ENCODE results near the gene ULK2. TPM values are rescaled to one million over a fixed set of nuclear protein-coding genes. Genes with fewer than 3 reads are reported as not detected.

ULK2 gene
- total RNA-seq, 1 experiment from 2014 or later = 12.7 TPM

- Histone ChIP-seq H3K79me2 (ENCODE audit: insufficient read depth, low read length) (no peaks in the 10 kb centered on the region), H4K20me1 (ENCODE audit: insufficient read depth) (no peaks in the 10 kb centered on the region), H3K4me1 (ENCODE audit: control insufficient read depth in 1 of 2, insufficient read depth in 2 of 2, low read length in 2 of 2) (peaks cover under 1 to 10% of the 10 kb centered on the region in 2 experiments; a peak in 1 of 4 replicates), H3K9me3 (ENCODE audit: control insufficient read depth in 1 of 2, insufficient read depth in 1 of 2, low read depth in 1 of 2, low read length in 2 of 2) (no peaks in the 10 kb centered on the region), H3K9ac (ENCODE audit: low read length) (no peak overlapping the region), H3K27me3 (ENCODE audit: insufficient read depth, low read length) (no peaks in the 10 kb centered on the region), H3K9me2 (ENCODE audit: insufficient read depth) (no peaks in the 10 kb centered on the region), H3K4me2 (ENCODE audit: low read length) (no peak overlapping the region), H3K4me3 (replicated peaks in 1 of 2; ENCODE audit: low read depth in 1 of 2, low read length in 2 of 2) (no peak overlapping the region), H3K36me3 (ENCODE audit: control insufficient read depth in 1 of 2, insufficient read depth in 2 of 2, low read length in 2 of 2) (no peaks in the 10 kb centered on the region), H2AFZ (ENCODE audit: low read depth, low read length, poor library complexity, severe bottlenecking) (no peak overlapping the region), H3K27ac (ENCODE audit: low read depth, low read length) (no peak overlapping the region)
- intact Hi-C loops (cut with micrococcal nuclease) = no loop called here
- RAD21 ChIA-PET (ENCODE audit: low non-redundant PET in 1 of 2, low total read pairs in 2 of 2, uncharacterized antibody in 2 of 2, unreplicated experiment in 2 of 2) = no interaction called here
- POLR2A ChIA-PET = interaction anchor here (0.6 kb wide), 1 partner anchor 135 kb away, joined by 3 read pairs; no protein-coding TSS in a partner anchor
- BruUV-seq (replicated peaks) = no TSS peak
- CTCF ChIA-PET = interaction anchor here (0.6 to 1.3 kb wide), 4 partner anchors 15 to 397 kb away, joined by 3 read pairs; partner anchors contain the start of gene B9D1
- DNase-seq (ENCODE audit: low read depth, low spot score) (no peak), ATAC-seq (no peak)
- TF ChIP-seq POLR2A (IDR thresholded peaks at IDR 0.05; ENCODE audit: borderline replicate concordance, extremely low read depth, insufficient read depth, insufficient read length) = no peak
- no peak for TF ChIP-seq POLR2AphosphoS5 (IDR thresholded peaks at IDR 0.05; ENCODE audit: low read depth, low read length)
- no peak for TF ChIP-seq CBX3 (IDR thresholded peaks at IDR 0.05; ENCODE audit: low read depth)
- TF ChIP-seq SP1 (IDR thresholded peaks at IDR 0.05; ENCODE audit: low read depth) = no peak
- no peak for TF ChIP-seq CTCF (IDR thresholded peaks at IDR 0.05 in 2 of 3, conservative IDR thresholded peaks at IDR 0.05 in 1 of 3; ENCODE audit: borderline replicate concordance in 1 of 3, insufficient read depth in 1 of 3, low read depth in 2 of 3, low read length in 2 of 3)
- TF ChIP-seq EGR1 (IDR thresholded peaks at IDR 0.05; ENCODE audit: low read depth) = no peak
- no peak for TF ChIP-seq ZBTB33 (IDR thresholded peaks at IDR 0.05; ENCODE audit: extremely low read depth, insufficient replicate concordance, low read length)
- TF ChIP-seq JUND (IDR thresholded peaks at IDR 0.05) = no peak
- no peak for TF ChIP-seq MAX (IDR thresholded peaks at IDR 0.05)
- TF ChIP-seq, protein P1, sequence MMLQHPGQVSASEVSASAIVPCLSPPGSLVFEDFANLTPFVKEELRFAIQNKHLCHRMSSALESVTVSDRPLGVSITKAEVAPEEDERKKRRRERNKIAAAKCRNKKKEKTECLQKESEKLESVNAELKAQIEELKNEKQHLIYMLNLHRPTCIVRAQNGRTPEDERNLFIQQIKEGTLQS (IDR thresholded peaks at IDR 0.05) = no peak
- no peak for TF ChIP-seq FOSL1 (IDR thresholded peaks at IDR 0.05; ENCODE audit: low read depth)
These were observed 107.9 kb downstream of the ULK2 start for GRCh38 chr17:19759568-19760549.
